HUES6 (cell line): Measurements from ENCODE around the gene ZNF408.

Source experiments
- H3K27ac ChIP-seq: 2 replicates; pipeline ENCODE4 v1.7.0; 2013; ENCODE audit warnings: low read depth, mild to moderate bottlenecking, low read length, inconsistent platforms
- H3K27me3 ChIP-seq: 2 replicates; pipeline ENCODE4 v1.6.1; 2013; ENCODE audit warnings: low read length; ENCODE audit not compliant: control insufficient read depth, insufficient read depth
- H3K36me3 ChIP-seq: 2 replicates; pipeline ENCODE4 v1.6.1; 2013; ENCODE audit warnings: low read length; ENCODE audit not compliant: control insufficient read depth, insufficient read depth
- H3K4me1 ChIP-seq: 2 replicates; pipeline ENCODE4 v1.6.1; 2013; ENCODE audit warnings: low read length; ENCODE audit not compliant: control insufficient read depth, insufficient read depth
- H3K4me3 ChIP-seq: 2 replicates; pipeline ENCODE4 v1.5.1; 2013; ENCODE audit warnings: low read depth, low read length
- H3K9ac ChIP-seq: one replicate; pipeline ENCODE4 v1.6.1; 2013; ENCODE audit warnings: mild to moderate bottlenecking, low read length
- H3K9me3 ChIP-seq: 2 replicates; pipeline ENCODE4 v1.6.1; 2013; ENCODE audit warnings: low read depth, low read length; ENCODE audit not compliant: control insufficient read depth, insufficient read depth

ZNF408 gene

DNA sequence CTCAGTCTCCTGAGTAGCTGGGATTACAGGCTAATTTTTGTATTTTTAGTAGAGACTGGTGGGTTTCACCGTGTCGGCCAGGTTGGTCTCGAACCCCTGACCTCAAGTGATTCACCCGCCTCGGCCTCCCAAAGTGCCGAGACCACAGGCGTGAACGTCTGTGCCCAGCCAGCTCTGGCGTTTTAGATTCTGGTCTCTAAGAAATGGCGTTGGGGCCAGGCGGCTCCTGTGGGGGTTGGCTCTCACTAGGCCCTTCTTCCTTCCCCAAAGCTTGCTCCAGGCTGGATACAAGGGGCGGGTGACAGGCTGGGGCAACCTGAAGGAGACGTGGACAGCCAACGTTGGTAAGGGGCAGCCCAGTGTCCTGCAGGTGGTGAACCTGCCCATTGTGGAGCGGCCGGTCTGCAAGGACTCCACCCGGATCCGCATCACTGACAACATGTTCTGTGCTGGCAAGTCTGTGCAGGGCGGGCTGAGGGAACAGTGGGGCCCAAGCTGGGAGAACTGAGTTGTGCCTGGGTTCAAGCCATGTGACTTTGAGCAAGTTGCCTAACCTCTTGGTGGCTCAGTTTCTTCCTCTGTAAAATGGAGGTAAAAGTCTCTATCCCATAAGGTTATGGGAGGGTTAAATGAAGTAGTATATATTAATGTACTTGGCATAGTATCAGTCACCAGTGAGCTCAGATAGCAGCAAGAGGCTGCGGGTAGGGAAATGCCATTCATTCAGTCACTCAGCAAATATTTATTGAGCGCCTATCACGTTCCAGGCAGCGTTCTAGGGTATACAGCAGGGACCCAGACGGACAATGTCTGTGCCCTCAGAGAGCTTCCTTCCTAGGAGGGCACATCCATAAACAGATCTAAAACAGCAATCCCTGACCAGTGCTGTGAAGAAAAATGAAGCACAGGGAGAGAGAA, 28.5 kb downstream of the ZNF408 start:
- Histone ChIP-seq H3K4me3 (no peak overlapping the region), H3K4me1 (peaks cover 1% of the 10 kb centered on the region; the same call in 1 of the 2 replicates)

DNA sequence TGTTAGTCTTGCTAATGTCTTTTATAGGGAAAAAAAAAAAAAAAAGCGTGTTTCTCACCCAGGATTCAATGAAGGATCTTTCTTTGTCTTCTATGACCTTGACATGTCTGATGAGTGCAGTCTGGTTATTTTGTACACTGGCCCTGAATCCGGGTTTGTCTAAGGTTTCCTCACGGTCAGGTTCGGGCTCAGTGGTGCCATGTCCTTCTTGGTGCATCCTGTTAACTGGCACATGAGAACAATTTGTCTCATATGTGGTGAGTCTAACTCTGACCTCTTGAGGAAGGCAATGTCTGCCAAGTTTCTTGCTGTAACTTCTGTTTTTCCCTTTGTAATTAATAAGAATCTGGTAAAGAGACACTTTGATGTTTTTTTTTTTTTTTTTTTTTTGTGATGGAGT, 30.7 kb downstream of the ZNF408 start:
- no peaks in the 10 kb centered on the region for H3K27me3 ChIP-seq
- no peak overlapping the region for H3K4me3 ChIP-seq
- H3K9ac ChIP-seq, result no peak overlapping the region
- H3K9me3 ChIP-seq, result no peaks in the 10 kb centered on the region
- H3K4me1 ChIP-seq, result no peaks in the 10 kb centered on the region
- no peak overlapping the region for H3K27ac ChIP-seq
- H3K36me3 ChIP-seq, result no peaks in the 10 kb centered on the region

More for the DNA sequence above, 28.5 kb downstream of the ZNF408 start:
- Histone ChIP-seq H3K36me3 (no peaks in the 10 kb centered on the region), H3K27ac (no peak overlapping the region), H3K27me3 (no peaks in the 10 kb centered on the region), H3K9ac (no peak overlapping the region), H3K9me3 (no peaks in the 10 kb centered on the region)

DNA sequence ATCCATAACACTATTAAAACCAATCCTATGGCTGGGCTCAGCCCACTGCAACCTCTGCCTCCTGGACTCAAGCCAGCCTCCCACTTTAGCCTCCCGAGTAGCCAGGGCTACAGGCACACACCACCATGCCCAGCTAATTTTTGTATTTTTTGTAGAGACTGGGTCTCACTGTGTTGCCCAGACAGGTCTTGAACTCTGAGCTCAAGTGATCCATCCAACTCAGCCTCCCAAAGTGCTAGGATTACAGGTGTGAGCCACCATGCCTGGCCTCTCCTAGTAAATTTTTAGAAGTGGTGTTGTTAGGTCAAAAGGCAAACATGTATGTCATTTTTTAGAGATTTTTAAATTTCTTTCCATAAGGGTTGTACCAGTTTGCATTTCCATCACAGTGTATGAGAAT, 32.4 kb downstream of the ZNF408 start:
- Histone ChIP-seq H3K27ac (no peak overlapping the region), H3K27me3 (no peaks in the 10 kb centered on the region), H3K4me1 (no peaks in the 10 kb centered on the region), H3K36me3 (no peaks in the 10 kb centered on the region), H3K9me3 (no peaks in the 10 kb centered on the region), H3K9ac (no peak overlapping the region), H3K4me3 (no peak overlapping the region)

DNA sequence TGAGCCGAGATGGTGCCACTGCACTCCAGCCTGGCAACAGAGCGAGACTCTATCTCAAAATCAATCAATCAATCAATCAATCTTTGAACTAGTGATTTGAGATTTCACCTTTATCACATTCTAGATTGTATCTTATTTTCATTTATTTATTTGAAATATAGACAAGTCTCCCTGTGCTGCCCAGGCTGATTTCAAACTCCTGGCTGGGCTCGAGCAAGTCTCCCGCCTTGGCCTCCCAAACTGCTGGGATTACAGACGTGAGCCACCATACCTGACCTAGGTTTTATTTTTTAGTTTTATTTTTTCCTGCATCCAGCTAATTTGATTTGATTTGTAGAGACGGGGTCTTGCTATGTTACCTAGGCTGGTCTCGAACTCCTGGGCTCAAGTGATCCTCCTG, 35.3 kb downstream of the ZNF408 start:
- H3K36me3 ChIP-seq, result peaks cover 7% of the 10 kb centered on the region
- no peak overlapping the region for H3K9ac ChIP-seq
- no peak overlapping the region for H3K27ac ChIP-seq
- no peak overlapping the region for H3K4me3 ChIP-seq
- no peaks in the 10 kb centered on the region for H3K9me3 ChIP-seq
- H3K4me1 ChIP-seq, result no peaks in the 10 kb centered on the region
- no peaks in the 10 kb centered on the region for H3K27me3 ChIP-seq

DNA sequence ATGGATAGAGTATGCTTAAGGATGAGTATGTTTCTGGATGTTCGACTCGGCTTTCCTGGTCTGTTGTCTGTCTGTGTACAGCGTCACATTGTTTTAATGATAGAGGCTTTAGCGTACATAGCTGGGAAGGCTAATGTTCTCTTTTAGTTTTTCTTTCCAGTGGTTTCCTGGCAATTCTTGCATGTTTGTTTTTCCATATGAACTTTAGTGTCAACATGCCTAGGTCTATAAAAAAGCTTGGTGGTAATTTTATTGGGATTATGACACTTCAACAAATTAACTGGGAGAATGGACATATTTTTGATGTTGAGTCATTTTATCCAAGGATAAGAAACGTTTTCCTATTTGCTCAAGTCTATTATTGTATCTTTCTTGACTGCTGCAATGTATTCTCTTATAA, 35.8 kb downstream of the ZNF408 start:
- H3K27ac ChIP-seq, result no peak overlapping the region
- H3K9me3 ChIP-seq, result no peaks in the 10 kb centered on the region
- H3K27me3 ChIP-seq, result no peaks in the 10 kb centered on the region
- H3K9ac ChIP-seq, result no peak overlapping the region
- no peaks in the 10 kb centered on the region for H3K4me1 ChIP-seq
- H3K36me3 ChIP-seq, result peaks cover 11% of the 10 kb centered on the region
- H3K4me3 ChIP-seq, result no peak overlapping the region

DNA sequence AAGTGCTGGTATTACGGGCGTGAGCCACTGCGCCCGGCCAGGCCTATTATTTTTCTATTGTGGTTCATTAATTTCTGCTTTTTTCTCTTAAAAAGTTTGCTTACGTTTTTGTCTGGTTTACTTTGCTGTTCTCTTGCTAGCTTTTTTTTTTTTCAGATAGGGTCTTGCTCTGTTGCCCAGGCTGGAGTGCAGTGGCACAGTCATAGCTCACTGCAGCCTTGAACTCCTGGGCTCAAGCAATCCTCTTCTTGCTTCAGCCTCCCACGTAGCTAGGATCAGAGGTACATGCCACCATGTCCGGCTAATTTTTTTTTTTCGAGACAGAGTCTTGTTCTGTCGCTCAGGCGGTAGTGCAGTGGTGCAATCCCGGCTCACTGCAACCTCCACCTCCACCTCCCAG, 36.9 kb downstream of the ZNF408 start:
- Histone ChIP-seq H3K27ac (no peak overlapping the region), H3K9ac (no peak overlapping the region), H3K4me1 (no peaks in the 10 kb centered on the region), H3K9me3 (no peaks in the 10 kb centered on the region), H3K4me3 (no peak overlapping the region), H3K36me3 (peaks cover 22% of the 10 kb centered on the region), H3K27me3 (no peaks in the 10 kb centered on the region)

DNA sequence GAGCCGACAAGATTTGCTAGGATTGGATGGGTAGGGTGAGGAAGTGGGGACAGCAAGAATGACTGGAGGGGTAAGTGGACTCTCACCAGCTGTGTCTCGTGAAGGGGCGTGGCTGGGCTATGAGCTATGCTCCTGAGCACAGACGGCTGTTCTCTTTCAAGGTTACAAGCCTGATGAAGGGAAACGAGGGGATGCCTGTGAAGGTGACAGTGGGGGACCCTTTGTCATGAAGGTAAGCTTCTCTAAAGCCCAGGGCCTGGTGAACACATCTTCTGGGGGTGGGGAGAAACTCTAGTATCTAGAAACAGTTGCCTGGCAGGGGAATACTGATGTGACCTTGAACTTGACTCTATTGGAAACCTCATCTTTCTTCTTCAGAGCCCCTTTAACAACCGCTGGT, 38.1 kb downstream of the ZNF408 start:
- Histone ChIP-seq H3K36me3 (peaks cover 34% of the 10 kb centered on the region), H3K9ac (no peak overlapping the region), H3K4me3 (no peak overlapping the region), H3K9me3 (no peaks in the 10 kb centered on the region), H3K27ac (no peak overlapping the region), H3K4me1 (no peaks in the 10 kb centered on the region), H3K27me3 (no peaks in the 10 kb centered on the region)

DNA sequence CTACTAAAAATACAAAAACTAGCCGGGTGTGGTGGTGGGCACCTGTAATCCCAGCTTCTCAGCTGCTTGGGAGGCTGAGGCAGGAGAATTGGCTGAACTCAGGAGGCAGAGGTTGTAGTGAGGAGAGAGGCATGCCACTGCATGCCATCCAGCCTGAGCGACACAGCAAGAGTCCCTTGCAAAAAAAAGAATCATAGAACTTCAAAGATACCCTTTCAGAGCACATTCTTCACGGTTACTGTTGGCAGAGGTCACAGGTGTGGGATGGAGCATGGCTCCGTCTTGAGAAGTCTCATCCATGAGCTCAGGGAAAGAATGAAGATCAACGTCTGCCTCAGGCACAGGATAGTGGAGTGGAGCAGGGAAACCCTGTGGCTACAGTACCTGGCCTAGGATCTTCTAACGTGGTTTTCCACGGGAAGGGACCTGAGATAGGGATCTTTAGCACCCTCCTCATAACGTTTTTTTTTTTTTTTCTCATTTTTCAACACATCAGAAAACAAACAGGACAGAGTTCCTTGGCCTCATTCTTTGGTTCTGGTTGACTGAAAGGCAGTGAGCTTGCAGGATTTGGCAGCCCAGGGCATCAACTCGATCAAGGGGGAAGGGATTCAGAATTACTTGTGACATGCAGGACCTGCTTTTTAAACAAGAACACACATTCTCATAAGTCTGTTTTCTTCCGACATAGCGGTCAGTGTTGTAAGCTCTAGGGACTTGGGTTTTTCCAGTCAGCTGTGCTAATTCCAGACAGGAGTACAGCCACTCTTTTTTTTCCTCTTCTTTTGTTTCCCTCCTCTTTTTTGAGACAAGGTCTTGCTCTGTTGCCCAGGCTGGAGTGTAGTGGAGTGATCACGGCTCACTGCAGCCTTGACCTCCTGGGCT, 41.0 kb downstream of the ZNF408 start:
- H3K36me3 ChIP-seq, result peaks cover 64% of the 10 kb centered on the region
- H3K4me1 ChIP-seq, result no peaks in the 10 kb centered on the region
- H3K27ac ChIP-seq, result no peak overlapping the region
- no peaks in the 10 kb centered on the region for H3K9me3 ChIP-seq
- H3K4me3 ChIP-seq, result no peak overlapping the region
- no peaks in the 10 kb centered on the region for H3K27me3 ChIP-seq
- no peak overlapping the region for H3K9ac ChIP-seq

DNA sequence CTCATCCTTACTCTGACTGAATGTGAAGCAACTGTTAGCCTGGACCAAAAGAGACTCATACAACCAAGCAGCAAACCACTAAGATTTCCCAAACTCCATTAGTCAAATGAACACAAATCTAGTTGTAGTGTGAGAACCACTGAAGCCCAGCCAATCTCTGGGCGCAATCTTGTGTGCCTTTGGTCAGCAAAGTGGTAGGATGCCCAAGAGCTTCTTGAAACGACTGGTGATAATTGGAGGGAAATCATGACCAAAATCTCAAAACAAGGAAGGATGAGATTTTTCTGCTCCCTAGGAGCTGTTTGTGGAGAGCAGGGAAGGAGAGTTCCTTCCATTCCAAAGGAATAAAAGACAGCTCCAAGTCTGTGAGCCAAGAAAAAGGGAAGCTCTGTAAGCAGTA, 42.2 kb downstream of the ZNF408 start:
- Histone ChIP-seq H3K4me1 (no peaks in the 10 kb centered on the region), H3K27me3 (no peaks in the 10 kb centered on the region), H3K9me3 (no peaks in the 10 kb centered on the region), H3K36me3 (peaks cover 76% of the 10 kb centered on the region), H3K9ac (no peak overlapping the region), H3K4me3 (no peak overlapping the region), H3K27ac (no peak overlapping the region)

DNA sequence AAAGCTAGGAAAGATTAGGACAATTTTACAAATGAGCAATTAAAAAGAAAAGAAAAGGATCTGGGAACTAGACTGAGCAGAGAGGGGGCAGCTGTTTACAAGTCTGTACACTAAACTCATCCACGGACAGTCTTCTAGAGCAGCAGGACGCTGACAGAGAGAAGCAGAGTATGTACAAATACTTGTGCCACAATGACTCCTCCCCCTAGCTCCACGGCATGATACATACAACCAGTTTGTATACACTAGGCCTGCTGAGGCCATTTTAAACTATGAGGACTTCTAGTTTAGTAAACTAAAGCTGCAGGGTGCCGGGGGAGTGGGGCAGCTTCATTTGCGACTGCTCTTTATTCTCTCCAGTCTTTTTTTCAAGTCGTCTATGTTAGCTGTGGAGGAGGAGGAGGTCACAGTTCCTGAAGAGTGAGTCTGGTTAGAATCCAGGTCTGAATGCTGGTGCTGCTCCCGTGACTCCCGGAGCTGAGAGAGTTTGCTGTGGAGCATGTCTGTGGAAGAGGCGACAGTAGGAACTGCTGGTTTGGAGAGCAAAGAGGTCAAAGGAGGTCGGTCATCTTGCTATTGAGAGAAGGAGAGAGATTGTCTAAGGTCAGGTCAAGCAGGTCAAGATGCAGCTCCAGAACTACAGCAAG, 43.0 kb downstream of the ZNF408 start:
- H3K9ac ChIP-seq, result no peak overlapping the region
- no peaks in the 10 kb centered on the region for H3K27me3 ChIP-seq
- peaks cover 82% of the 10 kb centered on the region for H3K36me3 ChIP-seq
- H3K4me1 ChIP-seq, result no peaks in the 10 kb centered on the region
- H3K27ac ChIP-seq, result no peak overlapping the region
- H3K9me3 ChIP-seq, result no peaks in the 10 kb centered on the region
- H3K4me3 ChIP-seq, result no peak overlapping the region
